ENCODE measurements around the gene CPZ.

GRCh38 chr4:8557151-8558076 lies 35.2 kb upstream of the CPZ start:
- no peak for TF ChIP-seq CTCF (IDR thresholded peaks at IDR 0.05)
- no peak for TF ChIP-seq POLR2A (IDR thresholded peaks at IDR 0.05)

Data from thyroid gland (tissue), 4 donors.